GM15510 (cell line): ENCODE results near the gene GABPA.

Source experiments
- POLR2A ChIP-seq: IDR thresholded peaks from 3 replicates; pipeline ENCODE4 v1.6.1; 2011; ENCODE audit warnings: borderline replicate concordance; ENCODE audit not compliant: insufficient read length; ENCODE audit errors: extremely low read depth

Gene GABPA

DNA sequence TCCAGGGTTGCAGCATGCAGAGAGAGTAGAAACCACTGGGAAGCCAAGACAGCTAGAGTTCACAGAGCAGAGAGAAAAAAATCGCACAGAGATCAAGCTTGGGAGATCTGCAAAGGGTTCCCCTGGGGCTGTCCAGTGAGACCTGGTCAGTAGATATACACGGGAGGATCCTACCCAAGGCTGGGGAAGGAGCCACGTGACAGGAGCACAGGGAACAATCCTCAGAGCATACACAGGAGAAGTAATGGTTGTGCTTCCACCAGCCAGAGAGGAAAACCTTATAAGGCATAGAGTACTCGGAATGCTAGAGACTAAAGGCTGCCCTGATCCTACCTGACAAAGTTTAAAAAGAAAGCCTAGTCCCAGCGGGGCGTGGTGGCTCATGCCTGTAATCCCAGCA is 53.9 kb downstream of the GABPA start:
- no peak for TF ChIP-seq POLR2A

DNA sequence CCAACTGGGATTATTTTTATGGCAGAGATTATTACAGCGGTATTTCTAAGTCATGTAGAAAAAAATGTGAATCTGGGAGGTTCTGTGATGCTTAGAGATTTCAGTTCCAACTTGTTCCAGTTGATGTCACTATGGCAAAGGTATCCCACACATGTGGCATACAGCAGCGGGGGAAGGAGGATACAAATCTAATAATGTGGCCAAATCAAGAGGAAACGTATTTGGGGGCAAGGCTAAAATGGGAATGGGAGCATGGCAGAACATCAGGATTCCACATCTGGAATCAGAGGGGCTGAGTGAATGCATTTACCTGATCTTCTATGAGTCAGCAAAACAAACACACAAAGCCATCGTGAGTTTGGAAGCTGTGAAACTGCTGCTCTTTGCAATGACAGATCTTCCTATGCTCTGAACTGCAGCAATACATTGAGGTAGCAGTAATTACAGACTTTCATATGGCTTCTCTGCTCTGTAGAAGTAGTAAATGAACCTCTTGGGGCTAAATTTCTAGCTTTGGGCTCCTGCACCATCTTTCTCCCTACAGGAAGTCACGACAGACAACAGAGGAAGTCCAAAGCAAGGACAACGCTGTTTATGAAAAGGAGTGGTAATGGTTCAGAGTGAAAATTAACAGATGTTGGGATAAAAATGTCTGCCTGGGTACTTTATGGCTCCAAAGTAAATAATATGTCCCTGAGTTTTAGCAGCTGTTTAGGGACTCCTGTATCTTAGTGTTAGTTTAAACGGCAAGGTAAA is 55.5 kb downstream of the GABPA start:
- no peak for TF ChIP-seq POLR2A

DNA sequence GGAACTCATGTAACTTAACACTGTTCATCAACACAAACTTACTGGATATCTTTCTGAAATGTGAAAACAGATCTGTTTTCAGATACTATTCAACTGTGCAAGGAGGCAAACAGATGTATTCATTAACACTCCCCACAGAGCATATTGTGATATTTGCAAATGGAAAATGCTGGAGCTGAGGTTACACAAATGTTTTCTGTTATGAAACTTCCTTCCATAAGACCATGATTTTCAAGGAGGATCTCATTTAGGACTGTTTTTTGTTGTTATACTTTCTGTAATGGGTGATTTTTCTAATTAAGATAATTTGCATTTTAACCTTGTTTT is 56.1 kb downstream of the GABPA start:
- TF ChIP-seq POLR2A, result no peak

DNA sequence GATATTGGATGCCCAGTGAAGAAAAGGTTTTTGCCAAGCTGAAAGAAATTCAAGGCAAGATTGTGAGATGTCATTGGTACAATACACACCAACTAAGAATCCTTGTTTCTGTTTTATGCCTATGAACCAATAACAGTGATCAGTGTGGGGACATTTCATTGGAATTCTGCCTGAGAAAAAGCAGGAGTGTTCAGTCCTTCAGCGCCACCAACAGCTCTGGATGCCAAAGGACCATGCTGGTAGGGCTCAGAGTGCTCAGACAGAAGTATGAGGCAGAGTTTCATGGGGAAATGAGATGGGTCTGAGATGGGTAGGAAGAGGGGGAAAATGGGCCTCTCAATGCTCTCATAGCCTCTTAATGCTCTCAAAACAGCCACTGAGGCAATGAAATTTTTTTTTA is 56.5 kb downstream of the GABPA start:
- TF ChIP-seq POLR2A, result no peak

DNA sequence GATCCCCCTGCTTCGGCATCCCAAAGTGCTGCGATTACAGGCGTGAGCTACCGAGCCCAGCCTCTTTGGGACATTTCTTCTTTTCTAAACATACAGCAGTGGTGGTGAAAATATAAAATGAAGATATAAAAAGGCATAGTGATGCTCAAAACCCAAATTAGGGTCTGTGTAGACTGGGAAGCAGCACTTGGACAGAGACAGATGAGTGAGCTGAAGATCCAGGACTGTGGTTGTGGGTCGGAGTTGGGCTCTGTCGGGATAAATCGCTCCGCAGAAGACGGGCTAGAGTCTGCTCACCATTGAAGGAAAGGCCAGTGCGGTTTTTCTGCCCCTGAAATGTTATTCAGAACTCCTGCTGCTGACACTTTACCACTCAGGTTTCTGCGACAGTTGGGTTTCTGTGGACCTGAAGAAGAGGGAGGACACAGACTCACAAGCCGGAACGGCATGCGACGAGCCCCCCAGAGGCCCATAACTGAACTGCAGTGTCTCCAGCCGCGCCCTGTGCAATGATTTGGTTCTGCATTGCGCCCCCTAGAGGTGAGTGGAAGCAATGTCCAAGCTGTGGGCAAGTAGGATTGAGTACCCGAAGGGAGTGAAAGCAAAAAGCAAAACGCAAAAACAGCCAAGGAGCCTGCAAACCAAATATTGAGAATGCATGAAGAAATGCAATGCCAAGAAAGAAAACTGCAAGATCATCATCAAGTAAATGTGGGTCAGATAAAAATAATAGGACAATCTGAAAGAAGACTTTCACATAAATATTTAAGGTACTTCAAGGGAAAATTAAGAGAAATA is 66.6 kb downstream of the GABPA start:
- no peak for TF ChIP-seq POLR2A

DNA sequence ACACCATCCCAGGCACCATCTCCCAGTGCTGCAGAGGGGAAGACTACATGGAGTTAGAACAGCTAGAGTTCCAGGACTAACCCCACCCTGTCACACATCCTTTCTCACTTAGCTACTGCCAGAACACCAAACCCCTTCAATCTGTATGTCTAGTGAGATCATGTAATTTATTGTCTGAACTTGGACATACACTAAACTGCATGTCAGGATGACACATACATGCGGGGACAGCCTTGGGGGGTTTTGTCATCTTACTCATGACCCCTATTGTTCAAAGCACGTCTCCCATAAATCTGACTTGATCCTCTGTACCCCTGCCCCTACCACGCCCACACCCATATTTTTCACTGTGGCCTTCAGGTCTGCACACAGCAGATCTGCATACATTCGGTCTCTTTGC is 71.3 kb downstream of the GABPA start:
- TF ChIP-seq POLR2A, result no peak

DNA sequence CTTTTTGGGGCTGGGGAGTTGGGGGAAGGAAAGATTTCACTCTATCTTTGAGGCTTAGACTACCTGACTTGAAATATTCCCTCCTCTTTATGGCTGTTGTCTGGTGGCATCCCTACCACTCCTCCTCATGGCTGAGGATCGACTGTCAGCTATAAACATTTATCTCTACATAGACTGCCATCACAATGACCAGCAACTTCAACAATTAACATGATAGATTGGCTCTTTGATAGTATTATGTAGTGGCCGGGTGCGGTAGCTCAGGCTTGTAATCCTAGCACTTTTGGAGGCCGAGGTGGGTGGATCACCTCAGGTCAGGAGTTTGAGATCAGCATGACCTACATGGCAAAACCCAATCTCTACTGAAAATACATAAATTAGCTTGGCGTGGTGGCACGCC is 72.4 kb downstream of the GABPA start:
- no peak for TF ChIP-seq POLR2A

DNA sequence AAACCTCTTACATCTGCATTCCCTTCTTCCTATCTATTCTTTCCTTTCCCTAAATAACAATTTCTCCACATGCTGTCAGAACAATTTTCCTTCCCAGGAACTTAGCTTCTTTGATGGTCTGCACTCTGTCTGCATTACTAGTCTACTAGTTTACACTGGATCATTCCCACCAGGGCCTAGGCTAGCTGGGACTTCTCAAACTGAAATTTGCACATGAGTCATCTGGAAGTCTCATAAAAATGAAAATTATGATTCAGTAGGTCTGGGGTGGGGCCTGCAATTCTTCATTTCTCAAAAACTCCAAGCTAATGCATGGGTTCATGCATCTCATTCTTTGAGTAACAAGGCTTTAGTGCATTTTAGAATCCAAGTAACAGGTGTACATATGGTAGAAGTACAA is 74.2 kb downstream of the GABPA start:
- TF ChIP-seq POLR2A, result no peak

DNA sequence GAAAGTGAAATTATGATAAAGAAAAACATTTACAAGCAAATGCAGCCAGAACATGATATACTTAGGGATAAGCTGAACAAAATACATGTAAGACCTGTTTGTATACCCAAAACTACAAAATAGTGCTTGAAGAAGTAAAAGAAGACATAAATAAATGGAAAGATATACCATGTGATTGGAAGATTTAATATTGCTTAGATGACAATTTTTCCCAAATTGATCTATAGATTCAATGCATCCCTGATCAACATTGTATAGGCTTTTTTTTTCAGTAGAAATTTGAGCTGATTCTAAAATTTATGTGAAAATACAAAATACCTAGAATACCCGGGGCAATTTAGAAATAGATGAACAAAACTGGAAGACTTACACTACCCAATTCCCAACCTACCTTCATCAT is 76.4 kb downstream of the GABPA start:
- no peak for TF ChIP-seq POLR2A

DNA sequence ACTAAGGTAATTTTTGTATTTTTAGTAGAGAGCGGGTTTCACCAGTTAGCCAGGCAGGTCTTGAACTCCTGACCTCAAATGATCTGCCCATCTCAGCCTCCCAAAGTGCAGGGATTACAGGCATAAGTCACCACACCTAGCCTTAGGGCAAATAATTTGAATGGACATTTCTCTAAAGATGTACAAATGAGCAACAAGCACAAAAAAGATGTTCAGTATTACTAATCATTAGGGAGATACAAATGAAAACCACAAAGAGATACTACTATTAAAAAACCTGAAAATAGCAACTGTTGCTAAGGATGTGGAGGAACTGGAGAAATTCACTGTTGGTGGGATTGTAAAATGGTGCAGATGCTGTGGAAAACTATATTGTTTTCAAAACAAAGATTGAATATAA is 79.1 kb downstream of the GABPA start:
- no peak for TF ChIP-seq POLR2A

DNA sequence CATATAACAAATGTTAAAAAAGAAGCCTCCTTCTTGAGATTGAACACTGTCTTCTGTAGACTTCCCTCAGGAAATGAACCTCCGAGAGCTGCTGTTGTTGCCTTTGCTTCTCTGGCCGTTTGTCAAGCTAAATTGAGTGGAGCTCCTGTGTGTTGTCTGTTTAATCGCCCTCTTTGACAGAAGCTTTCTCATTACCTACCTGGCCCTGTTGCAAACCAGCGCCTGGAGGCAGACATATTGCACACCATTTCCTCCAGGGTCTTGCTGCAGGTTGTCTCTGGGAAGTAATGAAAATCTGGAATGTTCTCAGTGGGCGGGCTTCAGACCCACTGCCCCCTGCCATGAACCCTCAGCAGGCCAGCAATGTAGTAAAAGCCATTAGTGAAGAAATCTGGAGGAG is 83.3 kb downstream of the GABPA start:
- no peak for TF ChIP-seq POLR2A

DNA sequence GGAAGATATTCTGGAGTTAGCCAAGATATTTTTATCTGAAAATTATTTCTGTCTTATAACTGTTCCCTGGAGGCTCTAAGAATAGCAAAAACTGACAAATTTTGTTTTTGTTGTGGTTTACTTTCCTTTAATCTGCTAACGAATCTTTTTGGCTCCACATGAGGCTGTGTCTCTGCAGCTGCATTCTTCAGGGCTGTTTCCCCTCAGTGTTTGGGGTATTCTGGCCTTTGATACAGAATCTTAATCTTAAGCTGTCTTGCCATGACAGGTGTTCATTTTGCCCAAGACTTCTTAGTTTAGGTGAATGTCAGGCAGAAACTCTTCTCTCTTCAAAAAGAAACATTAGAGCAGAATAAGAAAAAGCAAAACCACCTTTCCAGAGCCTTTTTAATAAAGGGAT is 83.8 kb downstream of the GABPA start:
- TF ChIP-seq POLR2A, result no peak
